ENCODE measurements around the gene SPAG16. TPM values are rescaled to one million over a fixed set of nuclear protein-coding genes. Genes with fewer than 3 reads are reported as not detected.
A peak's percentile ranks its signal among the peaks of the same experiment; 100 is the strongest.

SPAG16 gene
- 10 to 100 TPM; 25.5 to 42.7 (median 27.8) TPM for total RNA-seq

DNA sequence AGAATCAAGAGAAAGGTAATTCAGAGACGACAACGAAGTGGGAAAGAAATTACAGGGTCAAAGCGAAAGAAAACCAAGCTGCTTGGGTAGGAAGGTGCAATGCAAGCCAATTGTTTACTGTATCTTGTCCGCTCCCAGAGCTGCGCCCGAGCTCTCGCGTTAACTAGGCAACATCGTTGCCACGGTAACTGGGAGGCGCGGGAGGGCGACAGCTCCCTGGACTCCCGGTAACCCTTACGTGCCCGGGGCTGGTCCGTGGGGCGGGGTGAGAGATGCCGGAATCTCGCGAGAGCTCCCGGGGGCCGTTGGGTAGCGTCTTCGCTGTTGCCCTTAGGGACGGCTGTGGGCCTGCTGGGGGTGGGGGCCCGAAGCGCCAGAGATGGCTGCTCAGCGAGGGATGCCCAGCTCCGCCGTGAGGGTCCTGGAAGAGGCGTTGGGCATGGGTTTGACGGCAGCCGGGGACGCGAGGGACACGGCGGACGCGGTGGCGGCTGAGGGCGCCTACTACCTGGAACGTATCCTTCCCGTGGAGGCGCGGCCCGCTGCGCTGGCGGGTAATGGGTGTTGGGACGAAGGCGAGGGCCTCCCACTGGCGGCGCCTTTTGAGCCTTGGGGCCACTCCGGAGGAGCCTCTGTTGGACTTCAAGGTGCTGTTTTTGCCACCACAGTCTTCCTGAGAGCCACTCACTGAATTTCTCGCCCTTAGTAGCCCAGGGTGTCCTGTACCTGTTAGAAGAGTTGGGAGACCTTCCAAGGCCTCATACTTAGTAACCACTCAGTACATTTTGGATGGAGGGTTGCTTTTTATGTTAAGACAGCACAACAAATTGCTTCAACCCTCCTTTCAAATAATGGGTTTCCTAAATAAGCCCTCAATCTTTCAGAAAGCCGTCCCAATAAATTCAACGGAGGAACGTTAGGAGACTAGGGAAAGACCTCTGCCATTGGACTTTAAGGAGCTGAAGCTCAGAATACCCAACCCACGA lies at the start of gene SPAG16:
SPAG16 (plus strand) TSS at position 360 of the 986 bp plus-strand sequence.
- H3K36me3 ChIP-seq: peaks cover 0 to 4% (median 0%) of the 10 kb centered on the region in 3 donors
- no peaks in the 10 kb centered on the region for H3K27me3 ChIP-seq
- H3K9me3 ChIP-seq: no peaks in the 10 kb centered on the region
- peak within 1 kb of the TSS; percentile 45 to 86 (median 72) for H3K27ac ChIP-seq
- H3K4me1 ChIP-seq: peaks cover 0 to 43% (median 2%) of the 10 kb centered on the region in 4 donors
- peak; percentile 82 to 83 for DNase-seq (ENCODE audit: low spot score in 2 of 2)
- no peak for TF ChIP-seq POLR2A (IDR thresholded peaks at IDR 0.05)
- TF ChIP-seq EP300 (IDR thresholded peaks at IDR 0.05): peak in 1 of 2 donors; percentile 70
- TF ChIP-seq, protein P1, sequence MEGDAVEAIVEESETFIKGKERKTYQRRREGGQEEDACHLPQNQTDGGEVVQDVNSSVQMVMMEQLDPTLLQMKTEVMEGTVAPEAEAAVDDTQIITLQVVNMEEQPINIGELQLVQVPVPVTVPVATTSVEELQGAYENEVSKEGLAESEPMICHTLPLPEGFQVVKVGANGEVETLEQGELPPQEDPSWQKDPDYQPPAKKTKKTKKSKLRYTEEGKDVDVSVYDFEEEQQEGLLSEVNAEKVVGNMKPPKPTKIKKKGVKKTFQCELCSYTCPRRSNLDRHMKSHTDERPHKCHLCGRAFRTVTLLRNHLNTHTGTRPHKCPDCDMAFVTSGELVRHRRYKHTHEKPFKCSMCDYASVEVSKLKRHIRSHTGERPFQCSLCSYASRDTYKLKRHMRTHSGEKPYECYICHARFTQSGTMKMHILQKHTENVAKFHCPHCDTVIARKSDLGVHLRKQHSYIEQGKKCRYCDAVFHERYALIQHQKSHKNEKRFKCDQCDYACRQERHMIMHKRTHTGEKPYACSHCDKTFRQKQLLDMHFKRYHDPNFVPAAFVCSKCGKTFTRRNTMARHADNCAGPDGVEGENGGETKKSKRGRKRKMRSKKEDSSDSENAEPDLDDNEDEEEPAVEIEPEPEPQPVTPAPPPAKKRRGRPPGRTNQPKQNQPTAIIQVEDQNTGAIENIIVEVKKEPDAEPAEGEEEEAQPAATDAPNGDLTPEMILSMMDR (IDR thresholded peaks at IDR 0.05): no peak
- WGBS, 2 donors: 1 to 3% methylated on average over 32 to 56 of the region's 59 CpGs
- peak within 1 kb of the TSS; percentile 55 to 73 (median 63) for H3K4me3 ChIP-seq

DNA sequence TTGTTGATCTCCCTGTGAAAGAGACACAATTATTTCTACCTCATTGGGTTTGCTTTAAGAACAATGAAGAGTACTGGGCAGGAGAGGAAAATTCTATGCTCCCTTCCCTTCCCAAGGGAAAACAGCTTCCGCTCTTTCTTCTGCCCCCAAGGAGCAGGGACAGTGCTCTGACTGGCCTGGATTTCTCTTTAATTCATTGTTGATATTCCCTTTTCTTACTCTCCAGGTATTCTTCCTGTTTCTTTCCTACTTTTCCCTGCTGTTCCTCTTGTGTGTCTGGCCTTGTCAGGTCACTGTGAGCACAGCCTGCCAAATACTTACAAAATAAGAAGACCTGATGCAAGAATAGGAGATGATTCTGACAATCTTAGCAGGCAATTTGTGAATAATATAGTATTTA lies 49.6 kb upstream of the SPAG16 start:
- TF ChIP-seq, protein P1 (IDR thresholded peaks at IDR 0.05): no peak
- no peak for TF ChIP-seq EP300 (IDR thresholded peaks at IDR 0.05)
- no peak for TF ChIP-seq POLR2A (IDR thresholded peaks at IDR 0.05)
- Histone ChIP-seq H3K36me3 (no peaks in the 10 kb centered on the region), H3K27me3 (no peaks in the 10 kb centered on the region), H3K27ac (no peak overlapping the region), H3K4me3 (no peak overlapping the region), H3K4me1 (peaks cover 0 to 22% (median 3%) of the 10 kb centered on the region in 4 donors), H3K9me3 (no peaks in the 10 kb centered on the region)
- no peak for DNase-seq (ENCODE audit: low spot score in 2 of 2)
- 89 to 97% methylated on average over 1 of the region's 1 CpG for WGBS, 2 donors

DNA sequence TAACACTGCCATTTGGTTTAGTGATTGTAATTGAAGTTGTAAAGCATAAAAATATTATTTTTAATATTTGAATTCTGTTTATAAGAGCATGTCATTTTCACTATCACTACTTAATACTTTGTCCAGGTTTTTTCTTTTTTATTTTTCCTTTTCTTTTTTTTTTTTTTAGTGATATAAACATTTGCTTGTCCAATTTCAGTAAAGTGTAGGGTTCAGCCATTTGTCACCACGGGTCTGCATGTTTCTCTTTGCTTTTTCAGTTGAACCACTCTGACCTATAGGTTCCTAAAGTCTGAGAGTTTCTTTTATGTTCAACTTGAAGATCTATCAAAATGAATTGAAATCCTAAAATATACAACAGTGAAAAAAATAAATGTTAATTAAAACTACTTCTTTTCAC lies 48.5 kb upstream of the SPAG16 start:
- no peak for DNase-seq (ENCODE audit: low spot score in 2 of 2)
- H3K9me3 ChIP-seq: no peaks in the 10 kb centered on the region
- H3K4me1 ChIP-seq: peaks cover 0 to 24% (median 3%) of the 10 kb centered on the region in 4 donors
- no peaks in the 10 kb centered on the region for H3K27me3 ChIP-seq
- H3K36me3 ChIP-seq: no peaks in the 10 kb centered on the region
- TF ChIP-seq EP300 (IDR thresholded peaks at IDR 0.05) (no peak), POLR2A (IDR thresholded peaks at IDR 0.05) (no peak)
- H3K4me3 ChIP-seq: no peak overlapping the region
- 65 to 68% methylated on average over 1 of the region's 1 CpG for WGBS, 2 donors
- no peak overlapping the region for H3K27ac ChIP-seq

DNA sequence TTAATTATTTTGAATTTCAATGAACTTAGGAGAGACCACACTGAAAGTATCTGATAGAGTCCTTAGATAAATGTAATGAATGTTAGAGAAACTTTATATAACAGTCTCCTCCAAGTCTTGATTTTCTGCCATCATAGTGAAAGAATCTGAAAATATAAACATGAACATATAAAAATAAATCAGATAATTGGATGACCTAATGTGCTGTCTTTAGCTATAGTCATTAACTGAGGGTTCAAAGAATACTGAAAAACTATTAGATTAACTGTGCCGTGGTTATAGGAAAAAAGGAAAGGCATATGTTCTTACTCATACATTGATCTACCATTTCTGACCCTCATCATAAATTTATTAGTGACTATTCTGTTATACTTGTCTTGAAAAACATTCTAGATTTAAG lies 47.0 kb upstream of the SPAG16 start:
- Histone ChIP-seq H3K9me3 (no peaks in the 10 kb centered on the region), H3K27ac (peak overlapping the region in 1 of 4 donors; percentile 78), H3K4me1 (peaks cover 0 to 24% (median 3%) of the 10 kb centered on the region in 4 donors), H3K27me3 (no peaks in the 10 kb centered on the region), H3K36me3 (no peaks in the 10 kb centered on the region), H3K4me3 (no peak overlapping the region)
- TF ChIP-seq, protein P1 (IDR thresholded peaks at IDR 0.05): no peak
- TF ChIP-seq POLR2A (IDR thresholded peaks at IDR 0.05) (no peak), EP300 (IDR thresholded peaks at IDR 0.05) (no peak)
- 82 to 85% methylated on average over 1 of the region's 1 CpG for WGBS, 2 donors
- DNase-seq (ENCODE audit: low spot score in 2 of 2): no peak

DNA sequence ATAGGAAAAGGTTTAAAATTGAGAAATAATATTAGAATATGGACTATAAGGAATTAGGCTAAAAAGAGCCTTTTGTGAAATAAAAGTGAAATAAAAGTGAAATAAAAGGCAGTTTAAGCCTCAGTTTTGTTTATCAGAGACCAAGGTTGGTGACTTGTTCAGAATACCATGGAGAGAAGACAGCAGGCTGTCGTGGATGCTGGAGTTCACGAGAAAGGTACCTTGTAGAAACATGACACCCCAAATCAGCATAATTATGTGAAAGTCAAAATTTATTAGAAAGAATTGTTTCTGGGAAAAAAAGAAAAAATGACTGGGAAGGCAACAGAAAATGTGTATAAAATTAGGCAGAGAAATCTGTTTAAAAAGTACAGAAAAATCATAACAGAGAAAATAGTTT lies 46.5 kb upstream of the SPAG16 start:
- peak overlapping the region in 3 of 4 donors; percentile 52 to 78 (median 74) for H3K27ac ChIP-seq
- DNase-seq (ENCODE audit: low spot score in 2 of 2): no peak

More for the DNA sequence above, 46.5 kb upstream of the SPAG16 start:
- Histone ChIP-seq H3K27me3 (no peaks in the 10 kb centered on the region), H3K4me1 (peaks cover 0 to 24% (median 3%) of the 10 kb centered on the region in 4 donors), H3K9me3 (no peaks in the 10 kb centered on the region), H3K4me3 (no peak overlapping the region), H3K36me3 (no peaks in the 10 kb centered on the region)
- 59 to 71% methylated on average over 2 of the region's 2 CpGs for WGBS, 2 donors
- TF ChIP-seq POLR2A (IDR thresholded peaks at IDR 0.05): no peak
- TF ChIP-seq EP300 (IDR thresholded peaks at IDR 0.05): no peak
- TF ChIP-seq, protein P1 (IDR thresholded peaks at IDR 0.05): no peak

Data from tibial nerve (tissue), 4 donors.